ENCODE measurements around the gene CENPP. TPM values are rescaled to one million over a fixed set of nuclear protein-coding genes. Genes with fewer than 3 reads are reported as not detected.

Gene CENPP
- total RNA-seq, 4 donors from 2014 or later = 2.8 to 51.2 (median 4.9) TPM

DNA sequence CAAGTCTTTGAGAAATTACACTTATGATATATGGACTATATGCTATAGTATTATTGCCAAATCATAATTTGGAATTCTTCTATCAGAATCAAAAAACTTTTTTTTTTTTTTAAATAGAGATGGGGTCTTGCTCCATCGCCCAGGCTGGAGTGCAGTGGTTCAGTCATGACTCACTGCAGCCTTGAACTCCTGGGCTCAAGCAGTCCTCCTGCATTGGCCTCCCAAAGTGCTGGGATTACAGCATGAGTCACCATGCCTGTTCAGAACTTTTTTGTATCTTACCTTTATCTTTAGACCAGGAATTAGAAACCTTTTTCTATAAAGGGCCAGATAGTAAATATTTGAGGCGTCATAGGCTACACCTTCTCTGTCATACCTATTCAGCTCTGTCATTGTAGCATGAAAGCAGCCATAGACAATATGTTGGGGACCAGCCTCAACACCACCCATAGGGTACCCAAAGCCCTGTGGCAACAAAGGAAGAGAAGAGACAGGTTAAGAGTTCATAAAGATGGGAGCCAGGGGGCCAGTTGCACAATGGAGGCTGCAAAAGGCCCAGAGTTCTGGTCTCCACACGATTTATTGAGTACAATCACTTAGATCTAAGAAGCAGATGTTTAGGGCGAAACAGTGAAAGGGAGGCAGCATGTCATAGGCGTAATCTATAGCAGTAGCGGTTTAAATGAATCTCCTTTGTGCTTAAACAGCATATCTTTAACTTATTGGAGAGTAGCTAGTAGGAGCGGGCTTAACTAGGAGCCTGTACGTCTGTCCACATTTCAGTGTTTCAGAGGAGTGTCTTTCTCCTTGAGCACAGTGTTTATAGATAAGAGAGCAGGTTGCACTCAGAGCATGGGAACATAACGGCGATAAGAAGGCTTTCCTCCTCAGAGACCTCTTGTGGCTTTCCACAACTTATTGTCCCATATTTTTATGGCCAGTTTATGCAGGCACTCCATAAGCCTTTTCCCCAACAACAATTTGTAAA lies 197.5 kb downstream of the CENPP start:
- no peaks in the 10 kb centered on the region for H3K27me3 ChIP-seq
- no peaks in the 10 kb centered on the region for H3K9me3 ChIP-seq
- DNase-seq = no peak
- H3K4me1 ChIP-seq = no peaks in the 10 kb centered on the region
- no peaks in the 10 kb centered on the region for H3K36me3 ChIP-seq
- TF ChIP-seq, protein P1, sequence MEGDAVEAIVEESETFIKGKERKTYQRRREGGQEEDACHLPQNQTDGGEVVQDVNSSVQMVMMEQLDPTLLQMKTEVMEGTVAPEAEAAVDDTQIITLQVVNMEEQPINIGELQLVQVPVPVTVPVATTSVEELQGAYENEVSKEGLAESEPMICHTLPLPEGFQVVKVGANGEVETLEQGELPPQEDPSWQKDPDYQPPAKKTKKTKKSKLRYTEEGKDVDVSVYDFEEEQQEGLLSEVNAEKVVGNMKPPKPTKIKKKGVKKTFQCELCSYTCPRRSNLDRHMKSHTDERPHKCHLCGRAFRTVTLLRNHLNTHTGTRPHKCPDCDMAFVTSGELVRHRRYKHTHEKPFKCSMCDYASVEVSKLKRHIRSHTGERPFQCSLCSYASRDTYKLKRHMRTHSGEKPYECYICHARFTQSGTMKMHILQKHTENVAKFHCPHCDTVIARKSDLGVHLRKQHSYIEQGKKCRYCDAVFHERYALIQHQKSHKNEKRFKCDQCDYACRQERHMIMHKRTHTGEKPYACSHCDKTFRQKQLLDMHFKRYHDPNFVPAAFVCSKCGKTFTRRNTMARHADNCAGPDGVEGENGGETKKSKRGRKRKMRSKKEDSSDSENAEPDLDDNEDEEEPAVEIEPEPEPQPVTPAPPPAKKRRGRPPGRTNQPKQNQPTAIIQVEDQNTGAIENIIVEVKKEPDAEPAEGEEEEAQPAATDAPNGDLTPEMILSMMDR (IDR thresholded peaks at IDR 0.05) = no peak
- TF ChIP-seq POLR2A (IDR thresholded peaks at IDR 0.05) = no peak
- no peak overlapping the region for H3K4me3 ChIP-seq
- no peak overlapping the region for H3K27ac ChIP-seq

DNA sequence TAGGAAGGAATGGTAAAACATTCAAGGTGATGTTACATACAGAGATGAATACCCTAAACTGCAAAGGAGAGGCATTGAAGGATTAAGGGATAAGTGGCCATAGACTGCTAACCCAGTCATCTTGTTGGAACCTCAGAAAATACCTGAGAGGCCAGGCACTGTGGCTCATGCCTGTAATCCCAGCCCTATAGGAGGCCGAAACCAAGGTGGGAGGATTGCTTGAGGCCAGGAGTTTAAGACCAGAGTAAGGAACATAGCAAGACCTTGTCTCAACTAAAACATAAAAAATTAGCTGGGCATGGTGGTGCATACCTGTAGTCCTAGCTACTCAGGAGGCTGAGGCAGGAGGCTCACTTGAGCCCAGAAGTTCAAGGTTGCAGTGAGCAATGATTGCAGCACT lies 199.1 kb downstream of the CENPP start:
- Histone ChIP-seq H3K4me3 (no peak overlapping the region), H3K27me3 (no peaks in the 10 kb centered on the region), H3K4me1 (no peaks in the 10 kb centered on the region), H3K36me3 (no peaks in the 10 kb centered on the region), H3K9me3 (no peaks in the 10 kb centered on the region), H3K27ac (no peak overlapping the region)
- DNase-seq = no peak
- TF ChIP-seq, protein P1 (IDR thresholded peaks at IDR 0.05) = no peak
- TF ChIP-seq POLR2A (IDR thresholded peaks at IDR 0.05) = no peak

DNA sequence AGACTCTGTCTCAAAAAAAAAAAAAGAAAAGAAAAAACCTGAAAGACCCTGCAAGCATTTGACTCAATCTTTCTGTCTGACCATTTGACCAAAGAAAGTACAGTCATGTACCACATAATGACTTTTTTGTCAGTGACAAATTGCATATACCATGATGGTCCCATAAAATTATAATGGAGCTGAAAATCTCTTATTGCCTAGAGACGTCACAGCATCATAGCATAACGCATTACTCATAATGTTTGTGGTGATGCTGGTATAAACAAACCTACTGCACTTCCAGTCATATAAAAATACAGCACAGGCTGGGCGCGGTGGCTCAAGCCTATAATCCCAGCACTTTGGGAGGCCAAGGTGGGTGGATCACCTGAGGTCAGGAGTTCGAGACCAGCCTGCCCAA lies 199.6 kb downstream of the CENPP start:
- Histone ChIP-seq H3K4me3 (no peak overlapping the region), H3K27ac (no peak overlapping the region), H3K27me3 (no peaks in the 10 kb centered on the region), H3K4me1 (no peaks in the 10 kb centered on the region), H3K9me3 (no peaks in the 10 kb centered on the region), H3K36me3 (no peaks in the 10 kb centered on the region)
- no peak for DNase-seq
- TF ChIP-seq, protein P1 (IDR thresholded peaks at IDR 0.05) = no peak
- no peak for TF ChIP-seq POLR2A (IDR thresholded peaks at IDR 0.05)

DNA sequence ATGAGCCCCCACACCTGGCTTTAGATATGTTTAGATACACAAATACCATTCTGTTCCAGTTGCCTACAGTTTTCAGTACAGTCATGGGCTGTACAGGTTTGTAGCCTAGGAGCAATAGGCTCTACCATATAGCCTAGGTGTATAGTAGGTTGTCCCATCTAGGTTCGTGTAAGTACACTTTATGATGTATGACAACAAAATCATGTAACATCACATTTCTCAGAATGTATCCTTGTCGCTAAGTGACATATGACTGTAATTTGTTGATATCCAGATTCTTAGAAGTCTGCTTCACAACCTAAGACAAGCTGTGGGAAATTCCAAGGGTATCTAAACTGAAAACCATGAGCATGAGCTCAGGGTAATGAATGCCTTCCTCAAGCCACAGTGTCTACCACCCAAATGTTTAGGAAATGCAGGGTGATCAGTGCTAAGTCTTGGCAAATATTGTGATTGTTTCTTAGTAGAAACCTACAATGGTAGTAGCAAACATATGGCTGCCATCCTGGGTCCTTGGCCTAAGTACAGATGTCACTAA lies 201.6 kb downstream of the CENPP start:
- no peaks in the 10 kb centered on the region for H3K27me3 ChIP-seq
- H3K4me1 ChIP-seq = no peaks in the 10 kb centered on the region
- no peak overlapping the region for H3K4me3 ChIP-seq
- no peak overlapping the region for H3K27ac ChIP-seq
- DNase-seq = no peak
- TF ChIP-seq, protein P1 (IDR thresholded peaks at IDR 0.05) = no peak
- no peak for TF ChIP-seq POLR2A (IDR thresholded peaks at IDR 0.05)
- H3K9me3 ChIP-seq = no peaks in the 10 kb centered on the region
- H3K36me3 ChIP-seq = no peaks in the 10 kb centered on the region

DNA sequence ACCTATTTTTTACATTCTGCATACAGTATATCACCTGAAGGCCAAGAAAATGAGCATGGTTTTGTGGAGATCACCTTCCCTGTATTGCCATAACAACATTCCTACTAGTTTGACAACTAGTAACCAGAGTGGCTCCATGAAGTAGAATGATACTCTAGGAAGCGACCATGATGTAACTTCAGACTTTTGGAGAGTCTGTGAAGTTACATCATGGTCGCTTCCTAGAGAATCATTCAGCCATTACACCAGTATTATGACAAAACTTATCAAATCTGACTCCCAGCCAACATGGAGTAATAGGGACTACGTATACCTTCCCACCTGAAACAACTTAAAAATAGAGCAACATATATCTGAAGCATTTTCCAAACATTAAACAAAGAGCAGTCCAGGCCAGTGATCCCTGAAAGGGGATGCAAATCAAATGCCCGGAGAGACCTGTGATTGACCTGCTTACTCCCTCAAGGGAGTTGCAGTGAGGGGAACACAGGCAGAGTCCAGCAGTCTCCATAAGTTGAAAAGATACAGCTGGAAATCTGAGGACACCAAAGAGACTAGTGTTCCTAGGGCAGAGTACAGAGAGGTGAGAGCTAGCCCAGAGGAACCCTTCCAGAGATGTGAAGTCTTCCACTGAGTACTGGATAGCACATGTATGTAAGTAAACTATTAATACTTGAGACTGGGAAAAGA lies 202.2 kb downstream of the CENPP start:
- no peaks in the 10 kb centered on the region for H3K36me3 ChIP-seq
- no peak overlapping the region for H3K4me3 ChIP-seq
- TF ChIP-seq, protein P1 (IDR thresholded peaks at IDR 0.05) = no peak
- TF ChIP-seq POLR2A (IDR thresholded peaks at IDR 0.05) = no peak
- no peaks in the 10 kb centered on the region for H3K9me3 ChIP-seq
- H3K4me1 ChIP-seq = no peaks in the 10 kb centered on the region
- no peak overlapping the region for H3K27ac ChIP-seq
- H3K27me3 ChIP-seq = no peaks in the 10 kb centered on the region
- DNase-seq = no peak
